ENCODE data around the gene PGBD5.

DNA sequence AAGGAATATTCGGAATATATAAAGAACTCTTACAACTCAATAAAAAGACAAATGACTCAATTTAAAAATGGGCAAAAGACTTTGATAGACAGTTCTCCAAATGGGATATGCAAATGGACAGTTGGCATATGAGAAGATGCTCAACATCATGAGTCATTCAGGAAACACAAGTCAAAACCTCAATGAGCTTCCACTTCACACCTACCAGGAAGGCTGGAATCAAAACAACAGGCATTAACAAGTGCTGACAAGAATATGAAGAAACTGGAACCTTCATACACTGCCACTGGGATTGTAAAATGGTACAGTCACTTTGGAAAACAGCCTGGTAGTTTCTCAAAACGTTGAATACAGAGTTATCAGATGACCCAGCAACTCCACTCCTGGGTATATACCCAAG is 17.2 kb downstream of the PGBD5 start:
- TF ChIP-seq, protein P1, sequence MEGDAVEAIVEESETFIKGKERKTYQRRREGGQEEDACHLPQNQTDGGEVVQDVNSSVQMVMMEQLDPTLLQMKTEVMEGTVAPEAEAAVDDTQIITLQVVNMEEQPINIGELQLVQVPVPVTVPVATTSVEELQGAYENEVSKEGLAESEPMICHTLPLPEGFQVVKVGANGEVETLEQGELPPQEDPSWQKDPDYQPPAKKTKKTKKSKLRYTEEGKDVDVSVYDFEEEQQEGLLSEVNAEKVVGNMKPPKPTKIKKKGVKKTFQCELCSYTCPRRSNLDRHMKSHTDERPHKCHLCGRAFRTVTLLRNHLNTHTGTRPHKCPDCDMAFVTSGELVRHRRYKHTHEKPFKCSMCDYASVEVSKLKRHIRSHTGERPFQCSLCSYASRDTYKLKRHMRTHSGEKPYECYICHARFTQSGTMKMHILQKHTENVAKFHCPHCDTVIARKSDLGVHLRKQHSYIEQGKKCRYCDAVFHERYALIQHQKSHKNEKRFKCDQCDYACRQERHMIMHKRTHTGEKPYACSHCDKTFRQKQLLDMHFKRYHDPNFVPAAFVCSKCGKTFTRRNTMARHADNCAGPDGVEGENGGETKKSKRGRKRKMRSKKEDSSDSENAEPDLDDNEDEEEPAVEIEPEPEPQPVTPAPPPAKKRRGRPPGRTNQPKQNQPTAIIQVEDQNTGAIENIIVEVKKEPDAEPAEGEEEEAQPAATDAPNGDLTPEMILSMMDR (IDR thresholded peaks at IDR 0.05): no peak
- TF ChIP-seq POLR2A (IDR thresholded peaks at IDR 0.05): no peak
